HL-60 (cell line): ENCODE measurements around the gene NARS2.

Experiments
- DNase-seq, 2 experiments: peaks; one replicate each; pipeline ENCODE4 v3.0.0-alpha.2; 2010 to 2020; ENCODE audit warnings: low read depth in 1 of 2, low spot score in 1 of 2
- H3K27ac ChIP-seq: fragments of 250-450 bp; sonication (Bioruptor Pico); replicated peaks from 2 replicates; pipeline ENCODE4 v1.5.1; 2020; ENCODE audit warnings: mild to moderate bottlenecking, moderate library complexity
- H3K27me3 ChIP-seq: fragments of 250-450 bp; sonication (Bioruptor Pico); 2 replicates; pipeline ENCODE4 v1.5.1; 2021; ENCODE audit warnings: mild to moderate bottlenecking, moderate library complexity; ENCODE audit not compliant: insufficient read depth, poor library complexity, severe bottlenecking
- H3K4me3 ChIP-seq: replicated peaks from 2 replicates; pipeline ENCODE4 v1.5.1; 2011; ENCODE audit warnings: mild to moderate bottlenecking, control low read depth, low read length; ENCODE audit not compliant: insufficient read depth
- GABPA ChIP-seq: IDR thresholded peaks from 2 replicates; pipeline ENCODE4 v1.6.1; 2012; ENCODE audit warnings: low read depth
- POLR2AphosphoS5 ChIP-seq: IDR thresholded peaks from 2 replicates; pipeline ENCODE4 v1.6.1; 2012; ENCODE audit warnings: low read depth
- REST ChIP-seq: IDR thresholded peaks from 2 replicates; pipeline ENCODE4 v1.6.1; 2012; ENCODE audit warnings: low read depth; ENCODE audit not compliant: insufficient replicate concordance
- SPI1 ChIP-seq: IDR thresholded peaks from 2 replicates; pipeline ENCODE4 v1.6.1; 2012; ENCODE audit warnings: low read depth, mild to moderate bottlenecking, borderline replicate concordance
- TF ChIP-seq, protein P1 (sequence below): IDR thresholded peaks from one replicate; pipeline ENCODE4 v1.5.1; 2011; ENCODE audit warnings: low read length, control low read depth, inconsistent platforms; ENCODE audit not compliant: insufficient read depth

The NARS2 gene

GRCh38 chr11:78478536-78478935 lies 96.1 kb downstream of the NARS2 start:
- Histone ChIP-seq H3K27me3 (no peaks in the 10 kb centered on the region), H3K27ac (no peak overlapping the region), H3K4me3 (no peak overlapping the region)
- DNase-seq: no peak
- TF ChIP-seq GABPA (no peak), SPI1 (no peak), POLR2AphosphoS5 (no peak), REST (no peak)
- TF ChIP-seq, protein P1, sequence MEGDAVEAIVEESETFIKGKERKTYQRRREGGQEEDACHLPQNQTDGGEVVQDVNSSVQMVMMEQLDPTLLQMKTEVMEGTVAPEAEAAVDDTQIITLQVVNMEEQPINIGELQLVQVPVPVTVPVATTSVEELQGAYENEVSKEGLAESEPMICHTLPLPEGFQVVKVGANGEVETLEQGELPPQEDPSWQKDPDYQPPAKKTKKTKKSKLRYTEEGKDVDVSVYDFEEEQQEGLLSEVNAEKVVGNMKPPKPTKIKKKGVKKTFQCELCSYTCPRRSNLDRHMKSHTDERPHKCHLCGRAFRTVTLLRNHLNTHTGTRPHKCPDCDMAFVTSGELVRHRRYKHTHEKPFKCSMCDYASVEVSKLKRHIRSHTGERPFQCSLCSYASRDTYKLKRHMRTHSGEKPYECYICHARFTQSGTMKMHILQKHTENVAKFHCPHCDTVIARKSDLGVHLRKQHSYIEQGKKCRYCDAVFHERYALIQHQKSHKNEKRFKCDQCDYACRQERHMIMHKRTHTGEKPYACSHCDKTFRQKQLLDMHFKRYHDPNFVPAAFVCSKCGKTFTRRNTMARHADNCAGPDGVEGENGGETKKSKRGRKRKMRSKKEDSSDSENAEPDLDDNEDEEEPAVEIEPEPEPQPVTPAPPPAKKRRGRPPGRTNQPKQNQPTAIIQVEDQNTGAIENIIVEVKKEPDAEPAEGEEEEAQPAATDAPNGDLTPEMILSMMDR: no peak

DNA sequence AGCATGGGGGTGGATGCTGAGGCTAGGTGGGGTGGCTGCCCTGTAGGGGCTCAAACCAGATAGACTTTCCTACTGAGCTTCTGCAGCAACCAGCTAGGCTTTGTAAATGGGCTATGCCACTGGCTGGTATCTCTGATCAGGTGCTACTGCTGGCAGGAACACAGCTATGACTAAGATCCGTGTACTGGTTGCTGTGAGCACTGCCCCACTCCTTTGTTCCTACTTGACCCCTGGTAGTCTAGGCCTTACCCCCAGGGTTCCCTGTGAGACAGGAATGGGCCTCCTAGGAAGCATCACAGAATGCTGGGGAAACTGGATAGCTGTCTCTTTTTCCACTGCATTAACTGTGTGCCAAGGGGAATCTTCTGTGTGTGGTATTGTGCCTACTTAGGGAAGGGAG lies 98.6 kb downstream of the NARS2 start:
- no peak for DNase-seq

GRCh38 chr11:78474451-78474850 lies 100.2 kb downstream of the NARS2 start:
- DNase-seq: no peak
- no peak for TF ChIP-seq SPI1
- TF ChIP-seq REST: no peak
- TF ChIP-seq, protein P1: no peak
- TF ChIP-seq GABPA: no peak
- no peak for TF ChIP-seq POLR2AphosphoS5
- H3K4me3 ChIP-seq: no peak overlapping the region
- no peaks in the 10 kb centered on the region for H3K27me3 ChIP-seq
- H3K27ac ChIP-seq: no peak overlapping the region

More for the DNA sequence above, 98.6 kb downstream of the NARS2 start:
- H3K27me3 ChIP-seq: no peaks in the 10 kb centered on the region
- no peak overlapping the region for H3K4me3 ChIP-seq
- no peak for TF ChIP-seq SPI1
- TF ChIP-seq REST: no peak
- no peak for TF ChIP-seq GABPA
- TF ChIP-seq, protein P1: no peak
- no peak for TF ChIP-seq POLR2AphosphoS5
- H3K27ac ChIP-seq: no peak overlapping the region
